ENCODE data around the gene ZC3HAV1. TPM values are rescaled to one million over a fixed set of nuclear protein-coding genes. Genes with fewer than 3 reads are reported as not detected.

ZC3HAV1 gene
- total and polyA plus RNA-seq, 2 of the 13 experiments (the other 11 are each of a cell fraction or from before 2014, with no cell fraction given), result 12.7 to 23.7 TPM

- Histone ChIP-seq H3K27me3 (ENCODE audit: control insufficient read depth in 1 of 2, insufficient read depth in 2 of 2, low read length in 2 of 2) (no peaks in the 10 kb centered on the region), H3K4me3 (replicated peaks in 1 of 3; ENCODE audit: insufficient read depth in 1 of 3, low read depth in 2 of 3, low read length in 3 of 3) (no peak overlapping the region), H2AFZ (ENCODE audit: low read length) (no peak overlapping the region), H4K20me1 (ENCODE audit: insufficient read depth, low read length) (no peaks in the 10 kb centered on the region), H3K4me1 (ENCODE audit: insufficient read depth, low read length) (no peaks in the 10 kb centered on the region), H3K36me3 (replicated peaks in 1 of 2; ENCODE audit: control insufficient read depth in 1 of 2, insufficient read depth in 2 of 2, low read length in 2 of 2) (peaks cover 20 to 88% of the 10 kb centered on the region in 2 experiments), H3K9ac (ENCODE audit: insufficient read depth, low read depth, low read length) (no peak overlapping the region), H3K27ac (ENCODE audit: extremely low read length, insufficient read depth, low read length) (no peak overlapping the region), H3K4me2 (ENCODE audit: low read depth, low read length) (no peak overlapping the region), H3K9me3 (ENCODE audit: low read length) (no peaks in the 10 kb centered on the region), H3K79me2 (ENCODE audit: insufficient read depth, low read length) (no peaks in the 10 kb centered on the region)
- ChIA-PET POLR2A (no interaction called here), CTCF (ENCODE audit: low intra/inter-chr PET ratio, low total read pairs) (no interaction called here)
- DNase-seq (ENCODE audit: low spot score) (no peak), ATAC-seq (no peak), FAIRE-seq (no peak)
- TF ChIP-seq ZZZ3 (CRISPR knock-in tag; IDR thresholded peaks at IDR 0.05; ENCODE audit: borderline replicate concordance) (no peak), KIAA2018 (CRISPR knock-in tag; IDR thresholded peaks at IDR 0.05; ENCODE audit: borderline replicate concordance) (no peak), ZNF414 (CRISPR knock-in tag; IDR thresholded peaks at IDR 0.05) (no peak), MTF2 (CRISPR knock-in tag; IDR thresholded peaks at IDR 0.05; ENCODE audit: borderline replicate concordance) (no peak), ZNF17 (CRISPR knock-in tag; IDR thresholded peaks at IDR 0.05) (no peak), TOE1 (CRISPR knock-in tag; IDR thresholded peaks at IDR 0.05) (no peak)
- TF ChIP-seq, protein P1, sequence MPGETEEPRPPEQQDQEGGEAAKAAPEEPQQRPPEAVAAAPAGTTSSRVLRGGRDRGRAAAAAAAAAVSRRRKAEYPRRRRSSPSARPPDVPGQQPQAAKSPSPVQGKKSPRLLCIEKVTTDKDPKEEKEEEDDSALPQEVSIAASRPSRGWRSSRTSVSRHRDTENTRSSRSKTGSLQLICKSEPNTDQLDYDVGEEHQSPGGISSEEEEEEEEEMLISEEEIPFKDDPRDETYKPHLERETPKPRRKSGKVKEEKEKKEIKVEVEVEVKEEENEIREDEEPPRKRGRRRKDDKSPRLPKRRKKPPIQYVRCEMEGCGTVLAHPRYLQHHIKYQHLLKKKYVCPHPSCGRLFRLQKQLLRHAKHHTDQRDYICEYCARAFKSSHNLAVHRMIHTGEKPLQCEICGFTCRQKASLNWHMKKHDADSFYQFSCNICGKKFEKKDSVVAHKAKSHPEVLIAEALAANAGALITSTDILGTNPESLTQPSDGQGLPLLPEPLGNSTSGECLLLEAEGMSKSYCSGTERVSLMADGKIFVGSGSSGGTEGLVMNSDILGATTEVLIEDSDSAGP (CRISPR knock-in tag; IDR thresholded peaks at IDR 0.05; ENCODE audit: borderline replicate concordance), result no peak
- TF ChIP-seq, protein P2, sequence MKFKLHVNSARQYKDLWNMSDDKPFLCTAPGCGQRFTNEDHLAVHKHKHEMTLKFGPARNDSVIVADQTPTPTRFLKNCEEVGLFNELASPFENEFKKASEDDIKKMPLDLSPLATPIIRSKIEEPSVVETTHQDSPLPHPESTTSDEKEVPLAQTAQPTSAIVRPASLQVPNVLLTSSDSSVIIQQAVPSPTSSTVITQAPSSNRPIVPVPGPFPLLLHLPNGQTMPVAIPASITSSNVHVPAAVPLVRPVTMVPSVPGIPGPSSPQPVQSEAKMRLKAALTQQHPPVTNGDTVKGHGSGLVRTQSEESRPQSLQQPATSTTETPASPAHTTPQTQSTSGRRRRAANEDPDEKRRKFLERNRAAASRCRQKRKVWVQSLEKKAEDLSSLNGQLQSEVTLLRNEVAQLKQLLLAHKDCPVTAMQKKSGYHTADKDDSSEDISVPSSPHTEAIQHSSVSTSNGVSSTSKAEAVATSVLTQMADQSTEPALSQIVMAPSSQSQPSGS (CRISPR knock-in tag; IDR thresholded peaks at IDR 0.05), result no peak
- intact Hi-C loops (cut with micrococcal nuclease; ENCODE audit: unreplicated experiment), result no loop called here
- WGBS (ENCODE audit: low lambda C conversion rate), result 98% methylated on average over 4 of the region's 5 CpGs
- no TSS peak for BruUV-seq (replicated peaks)
- in situ Hi-C loops (cut with HindIII; ENCODE audit: extremely low pct_ligation_motif_present, low pct_unique_long_range_greater_than_20kb), result no loop called here
Observed at GRCh38 chr7:139084709-139085108, 24.8 kb downstream of the ZC3HAV1 start.
